Measurements from ENCODE around the gene ART1. TPM values are rescaled to one million over a fixed set of nuclear protein-coding genes. Genes with fewer than 3 reads are reported as not detected.
"Not testable (repeated sequence)": the region's sequence is repeated elsewhere in the genome, so short reads cannot be mapped to it uniquely, and the experiment has no call there.

The ART1 gene
- total RNA-seq, 4 donors from 2014 or later = not detected

GRCh38 chr11:3655547-3655946 lies 10.6 kb downstream of the ART1 start:
- Histone ChIP-seq H3K36me3 (no peaks in the 10 kb centered on the region), H3K9me3 (no peaks in the 10 kb centered on the region), H3K27me3 (no peaks in the 10 kb centered on the region), H3K27ac (no peak overlapping the region), H3K4me1 (no peaks in the 10 kb centered on the region), H3K4me3 (replicated peaks in 1 of 3) (no peak overlapping the region)
- DNase-seq = no peak
- TF ChIP-seq POLR2A (IDR thresholded peaks at IDR 0.05) = no peak
- TF ChIP-seq, protein P1, sequence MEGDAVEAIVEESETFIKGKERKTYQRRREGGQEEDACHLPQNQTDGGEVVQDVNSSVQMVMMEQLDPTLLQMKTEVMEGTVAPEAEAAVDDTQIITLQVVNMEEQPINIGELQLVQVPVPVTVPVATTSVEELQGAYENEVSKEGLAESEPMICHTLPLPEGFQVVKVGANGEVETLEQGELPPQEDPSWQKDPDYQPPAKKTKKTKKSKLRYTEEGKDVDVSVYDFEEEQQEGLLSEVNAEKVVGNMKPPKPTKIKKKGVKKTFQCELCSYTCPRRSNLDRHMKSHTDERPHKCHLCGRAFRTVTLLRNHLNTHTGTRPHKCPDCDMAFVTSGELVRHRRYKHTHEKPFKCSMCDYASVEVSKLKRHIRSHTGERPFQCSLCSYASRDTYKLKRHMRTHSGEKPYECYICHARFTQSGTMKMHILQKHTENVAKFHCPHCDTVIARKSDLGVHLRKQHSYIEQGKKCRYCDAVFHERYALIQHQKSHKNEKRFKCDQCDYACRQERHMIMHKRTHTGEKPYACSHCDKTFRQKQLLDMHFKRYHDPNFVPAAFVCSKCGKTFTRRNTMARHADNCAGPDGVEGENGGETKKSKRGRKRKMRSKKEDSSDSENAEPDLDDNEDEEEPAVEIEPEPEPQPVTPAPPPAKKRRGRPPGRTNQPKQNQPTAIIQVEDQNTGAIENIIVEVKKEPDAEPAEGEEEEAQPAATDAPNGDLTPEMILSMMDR (IDR thresholded peaks at IDR 0.05) = no peak
- intact Hi-C loops (cut with DNase I) = no loop called here
- 90 to 92% methylated on average over 3 of the region's 3 CpGs for WGBS, 2 donors

- DNase-seq; H3K9me3 ChIP-seq; H3K27ac ChIP-seq; intact Hi-C loops (cut with DNase I); H3K27me3 ChIP-seq; H3K36me3 ChIP-seq; H3K4me3 ChIP-seq (replicated peaks in 1 of 3); H3K4me1 ChIP-seq: not testable (repeated sequence)
- WGBS, 2 donors = 86 to 88% methylated on average over 5 of the region's 5 CpGs
Measured at GRCh38 chr11:3657331-3657730, 12.4 kb downstream of the ART1 start.

GRCh38 chr11:3658252-3658651 lies 13.3 kb downstream of the ART1 start:
- DNase-seq = no peak
- intact Hi-C loops (cut with DNase I) = no loop called here
- Histone ChIP-seq H3K27ac (no peak overlapping the region), H3K27me3 (no peaks in the 10 kb centered on the region), H3K4me3 (replicated peaks in 1 of 3) (no peak overlapping the region), H3K9me3 (no peaks in the 10 kb centered on the region), H3K4me1 (no peaks in the 10 kb centered on the region), H3K36me3 (no peaks in the 10 kb centered on the region)
- TF ChIP-seq, protein P1 (IDR thresholded peaks at IDR 0.05) = no peak
- no peak for TF ChIP-seq POLR2A (IDR thresholded peaks at IDR 0.05)
- 93 to 94% methylated on average over 8 of the region's 8 CpGs for WGBS, 2 donors

DNA sequence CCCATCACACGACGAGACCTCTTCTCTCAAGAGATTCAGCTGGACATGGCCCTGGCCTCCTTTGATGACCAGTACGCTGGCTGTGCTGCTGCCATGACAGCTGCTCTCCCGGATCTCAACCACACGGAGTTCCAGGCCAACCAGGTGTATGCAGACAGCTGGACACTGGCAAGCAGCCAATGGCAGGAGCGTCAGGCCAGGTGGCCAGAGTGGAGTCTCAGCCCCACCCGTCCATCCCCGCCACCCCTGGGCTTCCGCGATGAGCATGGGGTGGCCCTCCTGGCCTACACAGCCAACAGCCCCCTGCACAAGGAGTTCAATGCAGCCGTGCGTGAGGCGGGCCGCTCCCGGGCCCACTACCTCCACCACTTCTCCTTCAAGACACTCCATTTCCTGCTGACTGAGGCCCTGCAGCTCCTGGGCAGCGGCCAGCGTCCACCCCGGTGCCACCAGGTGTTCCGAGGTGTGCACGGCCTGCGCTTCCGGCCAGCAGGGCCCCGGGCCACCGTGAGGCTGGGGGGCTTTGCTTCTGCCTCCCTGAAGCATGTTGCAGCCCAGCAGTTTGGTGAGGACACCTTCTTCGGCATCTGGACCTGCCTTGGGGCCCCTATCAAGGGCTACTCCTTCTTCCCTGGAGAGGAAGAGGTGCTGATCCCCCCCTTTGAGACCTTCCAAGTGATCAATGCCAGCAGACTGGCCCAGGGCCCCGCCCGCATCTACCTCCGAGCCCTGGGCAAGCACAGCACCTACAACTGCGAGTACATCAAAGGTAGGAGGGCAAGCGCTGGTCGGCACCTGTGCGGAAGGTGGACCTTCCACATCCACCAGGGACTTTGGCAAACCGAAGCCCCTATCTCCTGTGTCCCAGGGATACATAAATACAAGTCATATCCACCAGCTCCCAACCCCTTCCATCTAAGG lies 14.9 kb downstream of the ART1 start:
- Histone ChIP-seq H3K36me3 (no peaks in the 10 kb centered on the region), H3K4me3 (replicated peaks in 1 of 3) (no peak overlapping the region), H3K9me3 (no peaks in the 10 kb centered on the region), H3K4me1 (no peaks in the 10 kb centered on the region), H3K27ac (no peak overlapping the region), H3K27me3 (no peaks in the 10 kb centered on the region)
- 91 to 93% methylated on average over 14 to 18 of the region's 33 CpGs for WGBS, 2 donors
- intact Hi-C loops (cut with DNase I) = no loop called here
- TF ChIP-seq, protein P1 (IDR thresholded peaks at IDR 0.05) = no peak
- TF ChIP-seq POLR2A (IDR thresholded peaks at IDR 0.05) = no peak
- DNase-seq = peak in 1 of 2 donors; percentile 16

DNA sequence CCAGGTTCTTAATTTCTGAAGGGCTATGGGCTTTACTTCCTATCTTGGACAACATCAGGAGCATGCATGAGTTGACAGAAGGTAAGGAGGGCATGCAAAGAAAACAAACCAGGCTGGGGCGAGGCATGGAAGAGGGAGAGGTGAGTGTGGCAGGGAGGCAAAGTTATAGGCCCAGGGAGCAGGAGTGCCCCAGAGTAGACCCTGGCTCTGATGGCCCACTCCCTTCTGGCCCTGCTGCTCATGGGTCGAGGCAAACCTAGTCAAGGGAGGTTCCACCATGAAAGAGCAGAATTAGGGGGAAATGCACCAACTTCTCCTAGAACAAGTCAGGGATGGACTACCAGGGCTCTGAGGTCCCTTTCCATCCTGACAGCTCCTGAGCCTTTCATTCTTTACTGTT lies 16.0 kb downstream of the ART1 start:
- TF ChIP-seq, protein P1 (IDR thresholded peaks at IDR 0.05) = no peak
- no peak for TF ChIP-seq POLR2A (IDR thresholded peaks at IDR 0.05)
- no peak overlapping the region for H3K4me3 ChIP-seq (replicated peaks in 1 of 3)
- WGBS, 2 donors = 73 to 79% methylated on average over 2 of the region's 2 CpGs
- H3K27me3 ChIP-seq = no peaks in the 10 kb centered on the region
- no peaks in the 10 kb centered on the region for H3K4me1 ChIP-seq
- no peaks in the 10 kb centered on the region for H3K9me3 ChIP-seq
- intact Hi-C loops (cut with DNase I) = no loop called here
- no peak overlapping the region for H3K27ac ChIP-seq
- DNase-seq = no peak
- peaks cover 0 to 3% of the 10 kb centered on the region in 2 donors for H3K36me3 ChIP-seq
